ENCODE data around the gene OR11L1.

Gene OR11L1

GRCh38 chr1:247797518-247797917 lies 44.2 kb downstream of the OR11L1 start:
- no peak for DNase-seq

Measured in activated CD4-positive, CD25-positive, alpha-beta regulatory T cell treated with anti-CD3 and anti-CD28 coated beads, Interleukin-2, amount 50 U/mL, for 72 hours (primary cell).